ENCODE data around the gene CTBP2. TPM values are rescaled to one million over a fixed set of nuclear protein-coding genes. Genes with fewer than 3 reads are reported as not detected.

Gene CTBP2
- total RNA-seq, 1 experiment from 2014 or later = 212 TPM

DNA sequence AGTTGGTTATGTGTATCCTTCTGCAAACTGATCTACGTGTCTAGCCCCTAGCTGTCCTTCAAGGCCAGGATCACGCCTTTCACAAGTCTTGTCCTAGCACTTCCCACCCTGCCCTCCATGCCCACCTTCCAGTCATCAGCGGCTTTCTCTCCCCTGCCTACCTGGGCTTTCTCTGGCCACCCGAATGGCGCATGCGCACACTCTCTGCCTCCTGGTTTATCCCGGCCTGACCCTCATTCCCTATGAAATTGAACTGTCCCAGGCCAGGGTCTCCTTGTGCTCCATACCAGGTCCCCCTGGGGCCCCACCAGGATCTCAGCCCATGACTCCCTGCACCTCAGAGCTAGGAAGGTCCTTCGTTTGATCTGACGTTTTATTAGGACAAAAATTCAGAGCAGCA, 31.6 kb upstream of the CTBP2 start:
- H3K4me1 ChIP-seq (ENCODE audit: insufficient read depth, low read length) = no peaks in the 10 kb centered on the region
- H4K8ac ChIP-seq (replicated peaks; ENCODE audit: insufficient read length, low read depth, low read length) = no peak overlapping the region
- H3K27me3 Mint-ChIP-seq (ENCODE audit: low read depth) = peaks cover 23% of the 10 kb centered on the region
- no peaks in the 10 kb centered on the region; a peak in 2 of 5 replicates for H3K9me3 Mint-ChIP-seq
- H4K5ac ChIP-seq (ENCODE audit: insufficient read length, low read depth, low read length) = no peak overlapping the region
- no peaks in the 10 kb centered on the region for H4K20me1 ChIP-seq (ENCODE audit: control insufficient read depth, insufficient read depth, insufficient read length)
- H3K4me2 ChIP-seq (ENCODE audit: insufficient read depth, insufficient read length, low read length) = no peak overlapping the region
- H2AFZ ChIP-seq (ENCODE audit: low read length) = no peak overlapping the region
- no peak overlapping the region for H3K18ac ChIP-seq (ENCODE audit: insufficient read length, low read depth, low read length)
- H3K27me3 ChIP-seq (ENCODE audit: insufficient read depth, low read length) = no peaks in the 10 kb centered on the region
- H3K23ac ChIP-seq (ENCODE audit: insufficient read length, low read depth, low read length) = no peak overlapping the region
- H3T11ph ChIP-seq (ENCODE audit: low read length) = no peak overlapping the region
- H3K27ac ChIP-seq (ENCODE audit: insufficient read length, low read depth, low read length) = no peak overlapping the region
- H3K79me1 ChIP-seq (ENCODE audit: insufficient read depth, low read depth, low read length, poor library complexity, severe bottlenecking) = no peaks in the 10 kb centered on the region
- DNase-seq = no peak
- no peak overlapping the region for H4K91ac ChIP-seq (ENCODE audit: insufficient read length, low read depth, low read length)
- H3K4me1 Mint-ChIP-seq = peaks cover 10 to 12% of the 10 kb centered on the region in 2 experiments
- H3K27ac Mint-ChIP-seq = no peak overlapping the region
- H2BK120ac ChIP-seq (ENCODE audit: low read depth, low read length, poor library complexity, severe bottlenecking) = no peak overlapping the region
- no peak overlapping the region for H2BK5ac ChIP-seq (ENCODE audit: insufficient read length, low read length)
- H2BK15ac ChIP-seq (ENCODE audit: low read depth, low read length) = no peak overlapping the region
- no peak overlapping the region for H3K4me3 Mint-ChIP-seq
- no peaks in the 10 kb centered on the region for H3K36me3 Mint-ChIP-seq (ENCODE audit: insufficient read depth in 1 of 3, low read depth in 3 of 3)
- no peak overlapping the region for H3K4ac ChIP-seq (ENCODE audit: low read depth, low read length)
- WGBS (ENCODE audit: extremely low coverage, insufficient read length, low lambda C conversion rate) = no CpG with 5 or more reads among the region's 9 CpGs
- no peak overlapping the region for H3K14ac ChIP-seq (ENCODE audit: insufficient read depth, low read length)
- no peaks in the 10 kb centered on the region for H3K9me3 ChIP-seq (ENCODE audit: control insufficient read depth, low read depth, low read length)
- no peaks in the 10 kb centered on the region for H3K23me2 ChIP-seq (ENCODE audit: insufficient read length, low read depth, low read length, poor library complexity, severe bottlenecking)
- no peak overlapping the region for H2BK20ac ChIP-seq (ENCODE audit: low read depth, low read length, poor library complexity, severe bottlenecking)
- TF ChIP-seq, protein P1, sequence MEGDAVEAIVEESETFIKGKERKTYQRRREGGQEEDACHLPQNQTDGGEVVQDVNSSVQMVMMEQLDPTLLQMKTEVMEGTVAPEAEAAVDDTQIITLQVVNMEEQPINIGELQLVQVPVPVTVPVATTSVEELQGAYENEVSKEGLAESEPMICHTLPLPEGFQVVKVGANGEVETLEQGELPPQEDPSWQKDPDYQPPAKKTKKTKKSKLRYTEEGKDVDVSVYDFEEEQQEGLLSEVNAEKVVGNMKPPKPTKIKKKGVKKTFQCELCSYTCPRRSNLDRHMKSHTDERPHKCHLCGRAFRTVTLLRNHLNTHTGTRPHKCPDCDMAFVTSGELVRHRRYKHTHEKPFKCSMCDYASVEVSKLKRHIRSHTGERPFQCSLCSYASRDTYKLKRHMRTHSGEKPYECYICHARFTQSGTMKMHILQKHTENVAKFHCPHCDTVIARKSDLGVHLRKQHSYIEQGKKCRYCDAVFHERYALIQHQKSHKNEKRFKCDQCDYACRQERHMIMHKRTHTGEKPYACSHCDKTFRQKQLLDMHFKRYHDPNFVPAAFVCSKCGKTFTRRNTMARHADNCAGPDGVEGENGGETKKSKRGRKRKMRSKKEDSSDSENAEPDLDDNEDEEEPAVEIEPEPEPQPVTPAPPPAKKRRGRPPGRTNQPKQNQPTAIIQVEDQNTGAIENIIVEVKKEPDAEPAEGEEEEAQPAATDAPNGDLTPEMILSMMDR (conservative IDR thresholded peaks at IDR 0.05) = no peak
- H2AK5ac ChIP-seq (ENCODE audit: insufficient read length, low read length) = no peak overlapping the region
- H2BK12ac ChIP-seq (ENCODE audit: insufficient read length, low read depth, low read length) = no peak overlapping the region
- no peak overlapping the region for H3K9ac ChIP-seq (ENCODE audit: extremely low read depth, insufficient read length, low read length)
- no peaks in the 10 kb centered on the region for H3K79me2 ChIP-seq (ENCODE audit: insufficient read depth, low read length)
- no peak overlapping the region for H3K56ac ChIP-seq (ENCODE audit: insufficient read length, low read depth, low read length)
